ENCODE measurements around the gene GHRL. TPM values are rescaled to one million over a fixed set of nuclear protein-coding genes. Genes with fewer than 3 reads are reported as not detected.
"Not testable (repeated sequence)": the region's sequence is repeated elsewhere in the genome, so short reads cannot be mapped to it uniquely, and the experiment has no call there.

The GHRL gene
- total RNA-seq, 2 donors from 2014 or later = 3.6 to 4.2 TPM

DNA sequence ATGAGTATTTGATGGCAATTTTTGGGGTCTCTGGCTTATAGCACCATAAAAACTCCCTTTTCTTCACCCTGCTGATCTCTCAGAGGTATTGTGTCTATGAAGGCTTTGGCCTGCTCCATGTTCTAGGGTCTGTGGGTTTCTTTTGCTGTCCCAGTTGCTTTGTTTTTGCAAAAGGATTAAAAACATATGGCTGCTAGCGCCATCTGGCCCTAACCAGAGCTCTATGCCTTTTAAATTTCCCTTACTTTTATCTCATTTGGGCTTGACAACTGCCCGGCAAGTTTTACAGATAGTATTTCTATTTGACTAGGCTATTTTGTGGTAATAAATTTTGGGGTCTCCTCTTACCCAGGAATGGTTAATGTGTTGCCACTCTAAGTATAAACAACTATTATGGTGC, 6.4 kb upstream of the GHRL start:
- ATAC-seq (no peak), DNase-seq (no peak)
- H3K27me3 ChIP-seq = no peaks in the 10 kb centered on the region
- TF ChIP-seq, protein P1, sequence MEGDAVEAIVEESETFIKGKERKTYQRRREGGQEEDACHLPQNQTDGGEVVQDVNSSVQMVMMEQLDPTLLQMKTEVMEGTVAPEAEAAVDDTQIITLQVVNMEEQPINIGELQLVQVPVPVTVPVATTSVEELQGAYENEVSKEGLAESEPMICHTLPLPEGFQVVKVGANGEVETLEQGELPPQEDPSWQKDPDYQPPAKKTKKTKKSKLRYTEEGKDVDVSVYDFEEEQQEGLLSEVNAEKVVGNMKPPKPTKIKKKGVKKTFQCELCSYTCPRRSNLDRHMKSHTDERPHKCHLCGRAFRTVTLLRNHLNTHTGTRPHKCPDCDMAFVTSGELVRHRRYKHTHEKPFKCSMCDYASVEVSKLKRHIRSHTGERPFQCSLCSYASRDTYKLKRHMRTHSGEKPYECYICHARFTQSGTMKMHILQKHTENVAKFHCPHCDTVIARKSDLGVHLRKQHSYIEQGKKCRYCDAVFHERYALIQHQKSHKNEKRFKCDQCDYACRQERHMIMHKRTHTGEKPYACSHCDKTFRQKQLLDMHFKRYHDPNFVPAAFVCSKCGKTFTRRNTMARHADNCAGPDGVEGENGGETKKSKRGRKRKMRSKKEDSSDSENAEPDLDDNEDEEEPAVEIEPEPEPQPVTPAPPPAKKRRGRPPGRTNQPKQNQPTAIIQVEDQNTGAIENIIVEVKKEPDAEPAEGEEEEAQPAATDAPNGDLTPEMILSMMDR (IDR thresholded peaks at IDR 0.05) = no peak
- TF ChIP-seq POLR2A (IDR thresholded peaks at IDR 0.05) = no peak
- no peaks in the 10 kb centered on the region for H3K9me3 ChIP-seq
- H3K4me3 ChIP-seq = no peak overlapping the region
- H3K4me1 ChIP-seq = peaks cover 9% of the 10 kb centered on the region
- 75 to 81% methylated on average over 2 of the region's 2 CpGs for WGBS, 2 donors
- peaks cover 12 to 26% of the 10 kb centered on the region in 2 donors for H3K36me3 ChIP-seq (replicated peaks in 1 of 2; ENCODE audit: insufficient read depth in 1 of 2, low read depth in 2 of 2)
- intact Hi-C loops (cut with DNase I) = no loop called here
- no peak overlapping the region for H3K27ac ChIP-seq

DNA sequence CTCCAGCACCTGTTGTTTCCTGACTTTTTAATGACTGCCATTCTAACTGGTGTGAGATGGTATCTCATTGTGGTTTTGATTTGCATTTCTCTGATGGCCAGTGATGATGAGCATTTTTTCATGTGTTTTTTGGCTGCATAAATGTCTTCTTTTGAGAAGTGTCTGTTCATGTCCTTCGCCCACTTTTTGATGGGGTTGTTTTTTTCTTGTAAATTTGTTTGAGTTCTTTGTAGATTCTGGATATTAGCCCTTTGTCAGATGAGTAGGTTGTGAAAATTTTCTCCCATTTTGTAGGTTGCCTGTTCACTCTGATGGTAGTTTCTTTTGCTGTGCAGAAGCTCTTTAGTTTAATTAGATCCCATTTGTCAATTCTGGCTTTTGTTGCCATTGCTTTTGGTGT, 5.3 kb upstream of the GHRL start:
- Histone ChIP-seq H3K4me1 (peaks cover 12% of the 10 kb centered on the region), H3K36me3 (replicated peaks in 1 of 2; ENCODE audit: insufficient read depth in 1 of 2, low read depth in 2 of 2) (peaks cover 1 to 17% of the 10 kb centered on the region in 2 donors)
- ATAC-seq; H3K9me3 ChIP-seq; DNase-seq; H3K4me3 ChIP-seq; H3K27ac ChIP-seq; H3K27me3 ChIP-seq; intact Hi-C loops (cut with DNase I): not testable (repeated sequence)
- WGBS, 2 donors = no CpG with 5 or more reads among the region's 1 CpG

DNA sequence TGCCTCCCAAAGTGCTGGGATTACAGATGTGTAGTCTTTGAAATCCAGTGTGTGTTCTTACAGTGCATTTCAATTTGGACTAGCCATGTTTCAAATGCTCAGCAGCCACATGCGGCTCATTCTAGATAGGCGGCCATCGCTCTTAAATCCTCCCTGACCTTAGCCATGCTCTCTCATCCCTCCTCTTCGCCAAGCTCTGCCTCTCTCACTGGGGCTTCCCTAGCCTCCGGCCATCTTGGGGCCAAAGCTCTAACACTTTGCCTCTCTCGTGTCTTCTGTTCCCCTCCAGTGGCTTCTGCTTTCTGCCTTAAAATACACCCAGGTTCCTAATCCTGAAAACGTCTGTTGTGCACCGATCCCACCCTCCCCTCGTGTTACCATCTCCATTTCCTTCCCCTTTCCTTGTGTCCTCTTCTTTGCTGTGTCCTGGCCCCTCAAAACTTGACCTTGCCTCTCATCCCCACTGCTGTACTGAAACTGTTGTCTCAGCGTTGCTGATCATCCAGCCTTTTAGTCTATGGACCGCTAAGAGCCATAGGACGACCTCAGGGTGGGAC, 1.4 kb upstream of the GHRL start:
- DNase-seq (no peak), ATAC-seq (no peak)
- H3K4me1 ChIP-seq = peaks cover 24% of the 10 kb centered on the region
- H3K27me3 ChIP-seq = no peaks in the 10 kb centered on the region
- H3K9me3 ChIP-seq = no peaks in the 10 kb centered on the region
- H3K27ac ChIP-seq = no peak overlapping the region
- 94 to 96% methylated on average over 12 of the region's 12 CpGs for WGBS, 2 donors
- H3K4me3 ChIP-seq = no peak overlapping the region
- H3K36me3 ChIP-seq (replicated peaks in 1 of 2; ENCODE audit: insufficient read depth in 1 of 2, low read depth in 2 of 2) = peaks cover 0 to 1% of the 10 kb centered on the region in 2 donors
- TF ChIP-seq, protein P1 (IDR thresholded peaks at IDR 0.05) = no peak
- no peak for TF ChIP-seq POLR2A (IDR thresholded peaks at IDR 0.05)
- intact Hi-C loops (cut with DNase I) = no loop called here

DNA sequence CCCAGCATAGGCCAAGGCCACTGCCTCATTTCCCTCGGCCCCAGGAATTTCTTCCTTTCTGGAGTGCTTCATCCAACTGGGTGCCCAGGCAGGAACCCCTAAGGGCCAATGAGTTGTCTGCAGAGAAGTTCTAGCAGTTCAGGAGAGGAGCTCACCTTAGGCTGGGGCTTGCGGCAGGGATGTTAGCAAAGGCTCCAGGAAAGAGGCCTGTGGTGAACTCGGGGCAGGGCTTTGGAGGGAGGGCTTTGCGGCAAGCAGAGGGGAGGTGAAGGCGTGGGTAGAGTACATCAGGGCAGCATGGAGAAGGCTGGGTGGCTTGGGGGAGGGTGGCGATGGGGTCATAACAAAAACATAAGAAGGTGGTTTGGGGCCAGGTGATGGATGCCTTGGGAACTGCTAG, 1.1 kb downstream of the GHRL start:
- Histone ChIP-seq H3K36me3 (replicated peaks in 1 of 2; ENCODE audit: insufficient read depth in 1 of 2, low read depth in 2 of 2) (peaks cover 0 to 2% of the 10 kb centered on the region in 2 donors), H3K27ac (peak overlapping the region in 1 of 4 donors; percentile 71)
- ATAC-seq = no peak

DNA sequence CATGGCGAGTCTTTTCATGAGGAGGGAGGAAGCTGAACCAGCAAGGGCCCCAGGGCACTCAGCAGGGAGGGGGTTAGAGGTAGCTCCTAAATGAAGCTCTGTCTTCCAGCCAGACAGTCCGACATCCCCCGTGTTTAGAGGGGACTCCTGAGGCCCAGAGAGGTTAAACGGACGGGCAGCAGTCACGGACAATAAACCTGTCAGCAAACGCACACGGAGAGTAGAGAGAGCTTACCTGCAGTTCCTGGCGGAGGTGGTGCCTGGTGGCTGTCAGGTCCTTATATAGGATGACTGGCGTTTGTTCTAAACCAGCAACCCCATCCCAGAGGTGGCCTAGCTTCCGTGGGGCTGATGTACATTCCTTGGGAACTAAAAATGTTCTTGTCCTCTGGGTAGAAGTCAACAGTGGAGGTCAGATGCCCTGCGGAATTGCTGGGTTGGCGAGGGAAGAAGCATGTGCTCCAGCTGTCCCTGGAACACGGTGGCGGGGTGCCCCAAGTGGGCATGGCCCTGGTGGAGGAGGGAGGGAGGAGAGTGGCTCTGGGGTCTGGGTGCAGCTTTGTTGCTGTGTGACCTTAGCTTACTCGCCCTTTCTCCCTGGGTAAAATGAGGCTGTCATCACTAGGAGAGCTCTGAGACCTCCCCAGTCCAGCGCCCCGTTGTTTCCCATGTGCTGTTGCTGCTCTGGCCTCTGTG, 2.1 kb downstream of the GHRL start:
- no peak overlapping the region for H3K4me3 ChIP-seq
- intact Hi-C loops (cut with DNase I) = no loop called here
- TF ChIP-seq, protein P1 (IDR thresholded peaks at IDR 0.05) = no peak
- no peak for TF ChIP-seq POLR2A (IDR thresholded peaks at IDR 0.05)
- H3K27me3 ChIP-seq = no peaks in the 10 kb centered on the region
- ATAC-seq (no peak), DNase-seq (no peak)
- no peaks in the 10 kb centered on the region for H3K9me3 ChIP-seq
- H3K36me3 ChIP-seq (replicated peaks in 1 of 2; ENCODE audit: insufficient read depth in 1 of 2, low read depth in 2 of 2) = peaks cover 0 to 2% of the 10 kb centered on the region in 2 donors
- H3K27ac ChIP-seq = no peak overlapping the region
- H3K4me1 ChIP-seq = peaks cover 15% of the 10 kb centered on the region
- 85 to 92% methylated on average over 14 to 18 of the region's 18 CpGs for WGBS, 2 donors

More for the DNA sequence above, 1.1 kb downstream of the GHRL start:
- Histone ChIP-seq H3K9me3 (no peaks in the 10 kb centered on the region), H3K4me1 (peaks cover 19% of the 10 kb centered on the region), H3K27me3 (no peaks in the 10 kb centered on the region), H3K4me3 (no peak overlapping the region)
- no peak for TF ChIP-seq POLR2A (IDR thresholded peaks at IDR 0.05)
- TF ChIP-seq, protein P1 (IDR thresholded peaks at IDR 0.05) = no peak
- 91 to 93% methylated on average over 5 to 6 of the region's 6 CpGs for WGBS, 2 donors
- intact Hi-C loops (cut with DNase I) = no loop called here
- no peak for DNase-seq

Measured in body of pancreas (tissue), 4 donors.